ENCODE measurements around the gene SLC35G3.

SLC35G3 gene

GRCh38 chr17:35167666-35168065 is 26.5 kb downstream of the SLC35G3 start:
- no peaks in the 10 kb centered on the region for H3K4me1 ChIP-seq
- no peak for TF ChIP-seq Cebpa-rat (IDR thresholded peaks at IDR 0.05)

GRCh38 chr17:35167046-35167445 is 27.1 kb downstream of the SLC35G3 start:
- Histone ChIP-seq H3K4me2 (no peak overlapping the region), H3K4me1 (no peaks in the 10 kb centered on the region), H3K4me3 (no peak overlapping the region), H3K27me3 (no peaks in the 10 kb centered on the region), H3K9me3 (no peaks in the 10 kb centered on the region), H4K20me1 (no peaks in the 10 kb centered on the region), H3K9ac (no peak overlapping the region), H3K27ac (no peak overlapping the region), H3K36me3 (no peaks in the 10 kb centered on the region)
- TF ChIP-seq Cebpa-rat (IDR thresholded peaks at IDR 0.05) = no peak

More at GRCh38 chr17:35167666-35168065, 26.5 kb downstream of the SLC35G3 start:
- Histone ChIP-seq H3K27me3 (no peaks in the 10 kb centered on the region), H3K4me3 (no peak overlapping the region), H3K9ac (no peak overlapping the region), H3K36me3 (no peaks in the 10 kb centered on the region), H3K27ac (no peak overlapping the region), H4K20me1 (no peaks in the 10 kb centered on the region), H3K9me3 (no peaks in the 10 kb centered on the region), H3K4me2 (no peak overlapping the region)

- no peak overlapping the region for H3K9ac ChIP-seq
- H3K4me1 ChIP-seq = no peaks in the 10 kb centered on the region
- no peaks in the 10 kb centered on the region for H3K27me3 ChIP-seq
- no peaks in the 10 kb centered on the region for H4K20me1 ChIP-seq
- no peak overlapping the region for H3K4me2 ChIP-seq
- no peaks in the 10 kb centered on the region for H3K36me3 ChIP-seq
- H3K27ac ChIP-seq = no peak overlapping the region
- no peaks in the 10 kb centered on the region for H3K9me3 ChIP-seq
- no peak overlapping the region for H3K4me3 ChIP-seq
- no peak for TF ChIP-seq Cebpa-rat (IDR thresholded peaks at IDR 0.05)
These were observed 27.7 kb downstream of the SLC35G3 start for GRCh38 chr17:35166526-35166925.

GRCh38 chr17:35164716-35165115 is 29.5 kb downstream of the SLC35G3 start:
- no peak for TF ChIP-seq Cebpa-rat (IDR thresholded peaks at IDR 0.05)
- Histone ChIP-seq H3K27me3 (no peaks in the 10 kb centered on the region), H3K36me3 (no peaks in the 10 kb centered on the region), H3K9ac (no peak overlapping the region), H4K20me1 (no peaks in the 10 kb centered on the region), H3K4me1 (no peaks in the 10 kb centered on the region), H3K9me3 (no peaks in the 10 kb centered on the region), H3K27ac (no peak overlapping the region), H3K4me3 (no peak overlapping the region), H3K4me2 (no peak overlapping the region)

GRCh38 chr17:35163886-35164285 is 30.3 kb downstream of the SLC35G3 start:
- Histone ChIP-seq H3K27me3 (no peaks in the 10 kb centered on the region), H3K4me3 (no peak overlapping the region), H3K4me2 (no peak overlapping the region), H3K27ac (no peak overlapping the region), H3K9ac (no peak overlapping the region), H3K9me3 (no peaks in the 10 kb centered on the region), H4K20me1 (no peaks in the 10 kb centered on the region), H3K36me3 (no peaks in the 10 kb centered on the region), H3K4me1 (no peaks in the 10 kb centered on the region)
- no peak for TF ChIP-seq Cebpa-rat (IDR thresholded peaks at IDR 0.05)

- H4K20me1 ChIP-seq = no peaks in the 10 kb centered on the region
- H3K4me3 ChIP-seq = no peak overlapping the region
- H3K4me1 ChIP-seq = no peaks in the 10 kb centered on the region
- no peaks in the 10 kb centered on the region for H3K9me3 ChIP-seq
- H3K27ac ChIP-seq = no peak overlapping the region
- H3K36me3 ChIP-seq = no peaks in the 10 kb centered on the region
- H3K27me3 ChIP-seq = no peaks in the 10 kb centered on the region
- H3K9ac ChIP-seq = no peak overlapping the region
- no peak overlapping the region for H3K4me2 ChIP-seq
- no peak for TF ChIP-seq Cebpa-rat (IDR thresholded peaks at IDR 0.05)
These were observed 31.4 kb downstream of the SLC35G3 start for GRCh38 chr17:35162755-35163154.

GRCh38 chr17:35161281-35161761 is 32.9 kb downstream of the SLC35G3 start:
- H3K27ac ChIP-seq = no peak overlapping the region
- TF ChIP-seq Cebpa-rat (IDR thresholded peaks at IDR 0.05) = no peak
- H3K27me3 ChIP-seq = no peaks in the 10 kb centered on the region
- no peaks in the 10 kb centered on the region for H3K4me1 ChIP-seq
- H4K20me1 ChIP-seq = no peaks in the 10 kb centered on the region
- H3K4me2 ChIP-seq = no peak overlapping the region
- H3K9me3 ChIP-seq = no peaks in the 10 kb centered on the region
- no peak overlapping the region for H3K4me3 ChIP-seq
- H3K36me3 ChIP-seq = no peaks in the 10 kb centered on the region
- no peak overlapping the region for H3K9ac ChIP-seq

GRCh38 chr17:35160354-35161201 is 33.6 kb downstream of the SLC35G3 start:
- TF ChIP-seq Cebpa-rat (IDR thresholded peaks at IDR 0.05) = no peak
- Histone ChIP-seq H4K20me1 (no peaks in the 10 kb centered on the region), H3K4me1 (no peaks in the 10 kb centered on the region), H3K27me3 (no peaks in the 10 kb centered on the region), H3K4me2 (no peak overlapping the region), H3K9ac (no peak overlapping the region), H3K9me3 (no peaks in the 10 kb centered on the region), H3K4me3 (no peak overlapping the region), H3K27ac (no peak overlapping the region), H3K36me3 (no peaks in the 10 kb centered on the region)

GRCh38 chr17:35159940-35160339 is 34.3 kb downstream of the SLC35G3 start:
- H3K27ac ChIP-seq = no peak overlapping the region
- no peaks in the 10 kb centered on the region for H4K20me1 ChIP-seq
- TF ChIP-seq Cebpa-rat (IDR thresholded peaks at IDR 0.05) = no peak
- no peaks in the 10 kb centered on the region for H3K36me3 ChIP-seq
- H3K9ac ChIP-seq = no peak overlapping the region
- no peaks in the 10 kb centered on the region for H3K27me3 ChIP-seq
- H3K4me2 ChIP-seq = no peak overlapping the region
- H3K4me1 ChIP-seq = no peaks in the 10 kb centered on the region
- H3K9me3 ChIP-seq = no peaks in the 10 kb centered on the region
- no peak overlapping the region for H3K4me3 ChIP-seq

GRCh38 chr17:35155246-35155645 is 38.9 kb downstream of the SLC35G3 start:
- no peak for TF ChIP-seq Cebpa-rat (IDR thresholded peaks at IDR 0.05)
- Histone ChIP-seq H3K4me3 (no peak overlapping the region), H3K27ac (no peak overlapping the region), H3K9ac (no peak overlapping the region), H3K4me1 (no peaks in the 10 kb centered on the region), H4K20me1 (no peaks in the 10 kb centered on the region), H3K4me2 (no peak overlapping the region), H3K9me3 (no peaks in the 10 kb centered on the region), H3K36me3 (no peaks in the 10 kb centered on the region), H3K27me3 (no peaks in the 10 kb centered on the region; the same call in 1 of the 2 replicates)
